Measurements from ENCODE around the gene ADGRL1. TPM values are rescaled to one million over a fixed set of nuclear protein-coding genes. Genes with fewer than 3 reads are reported as not detected.
"Not testable (repeated sequence)": the region's sequence is repeated elsewhere in the genome, so short reads cannot be mapped to it uniquely, and the experiment has no call there.

The ADGRL1 gene
- polyA plus RNA-seq: 0.11 TPM

- H3K9me3 Mint-ChIP-seq, H3K36me3 Mint-ChIP-seq, H3K4me1 Mint-ChIP-seq: not testable (repeated sequence)
- Mint-ChIP-seq H3K27ac (peak within 1 kb of the TSS; percentile 73 to 94 (median 78)), H3K4me3 (peak within 1 kb of the TSS; percentile 84 to 98 (median 90)), H3K27me3 (peaks cover 50% of the 10 kb centered on the region)
These were observed at the start of gene ADGRL1 for GRCh38 chr19:14205452-14206287. Gene ADGRL1, minus strand, starts transcription at chr19:14206169. Its CDS starts 22,567 bp downstream, at chr19:14183602.

- H3K9me3 Mint-ChIP-seq, H3K27me3 Mint-ChIP-seq, H3K27ac Mint-ChIP-seq, H3K36me3 Mint-ChIP-seq, H3K4me1 Mint-ChIP-seq, H3K4me3 Mint-ChIP-seq: not testable (repeated sequence)
These were observed 49.3 kb upstream of the ADGRL1 start for GRCh38 chr19:14255316-14255715.

- not testable (repeated sequence) for H3K36me3 Mint-ChIP-seq, H3K4me1 Mint-ChIP-seq, H3K4me3 Mint-ChIP-seq, H3K27me3 Mint-ChIP-seq, H3K9me3 Mint-ChIP-seq, H3K27ac Mint-ChIP-seq
These were observed 48.0 kb upstream of the ADGRL1 start for GRCh38 chr19:14253822-14254599.

GRCh38 chr19:14252136-14252535, 46.2 kb upstream of the ADGRL1 start:
- H3K27ac Mint-ChIP-seq, H3K4me3 Mint-ChIP-seq, H3K36me3 Mint-ChIP-seq, H3K9me3 Mint-ChIP-seq, H3K4me1 Mint-ChIP-seq, H3K27me3 Mint-ChIP-seq: not testable (repeated sequence)

GRCh38 chr19:14250870-14251269, 44.9 kb upstream of the ADGRL1 start:
- Mint-ChIP-seq H3K27me3 (peaks cover 6% of the 10 kb centered on the region), H3K27ac (no peak overlapping the region), H3K4me3 (peak overlapping the region in 3 of 4 donors; percentile 0 to 84 (median 47)), H3K9me3 (no peaks in the 10 kb centered on the region), H3K36me3 (no peaks in the 10 kb centered on the region), H3K4me1 (peaks cover 0 to 4% (median 0%) of the 10 kb centered on the region in 3 donors)

GRCh38 chr19:14250315-14250714, 44.3 kb upstream of the ADGRL1 start:
- peak overlapping the region in 3 of 4 donors; percentile 0 to 84 (median 47) for H3K4me3 Mint-ChIP-seq
- H3K4me1 Mint-ChIP-seq, H3K9me3 Mint-ChIP-seq, H3K27ac Mint-ChIP-seq, H3K27me3 Mint-ChIP-seq, H3K36me3 Mint-ChIP-seq: not testable (repeated sequence)

- Mint-ChIP-seq H3K27ac (peak overlapping the region in 1 of 3 donors; percentile 85), H3K4me3 (peak overlapping the region; percentile 58 to 92 (median 86))
- not testable (repeated sequence) for H3K4me1 Mint-ChIP-seq, H3K36me3 Mint-ChIP-seq, H3K27me3 Mint-ChIP-seq, H3K9me3 Mint-ChIP-seq
These were observed 43.9 kb upstream of the ADGRL1 start for GRCh38 chr19:14249891-14250290.

GRCh38 chr19:14249012-14249754, 43.2 kb upstream of the ADGRL1 start:
- peak overlapping the region in 1 of 3 donors; percentile 85 for H3K27ac Mint-ChIP-seq
- H3K27me3 Mint-ChIP-seq, H3K36me3 Mint-ChIP-seq, H3K4me1 Mint-ChIP-seq, H3K9me3 Mint-ChIP-seq: not testable (repeated sequence)
- peak overlapping the region; percentile 58 to 92 (median 86) for H3K4me3 Mint-ChIP-seq

- H3K4me3 Mint-ChIP-seq: peak overlapping the region; percentile 58 to 92 (median 68)
- H3K9me3 Mint-ChIP-seq: no peaks in the 10 kb centered on the region
- H3K4me1 Mint-ChIP-seq: peaks cover 0 to 3% (median 0%) of the 10 kb centered on the region in 3 donors
- no peak overlapping the region for H3K27ac Mint-ChIP-seq
- no peaks in the 10 kb centered on the region for H3K36me3 Mint-ChIP-seq
- H3K27me3 Mint-ChIP-seq: peaks cover 3% of the 10 kb centered on the region
These were observed 42.6 kb upstream of the ADGRL1 start for GRCh38 chr19:14248578-14249011.

GRCh38 chr19:14247548-14248471, 41.8 kb upstream of the ADGRL1 start:
- peak overlapping the region; percentile 43 to 92 (median 79) for H3K4me3 Mint-ChIP-seq
- not testable (repeated sequence) for H3K9me3 Mint-ChIP-seq, H3K27me3 Mint-ChIP-seq, H3K4me1 Mint-ChIP-seq, H3K36me3 Mint-ChIP-seq, H3K27ac Mint-ChIP-seq

GRCh38 chr19:14247205-14247547, 41.2 kb upstream of the ADGRL1 start:
- H3K27me3 Mint-ChIP-seq, H3K27ac Mint-ChIP-seq, H3K4me1 Mint-ChIP-seq, H3K36me3 Mint-ChIP-seq, H3K9me3 Mint-ChIP-seq: not testable (repeated sequence)
- peak overlapping the region in 3 of 4 donors; percentile 43 to 83 (median 58) for H3K4me3 Mint-ChIP-seq

- H3K27ac Mint-ChIP-seq, H3K4me1 Mint-ChIP-seq, H3K36me3 Mint-ChIP-seq, H3K4me3 Mint-ChIP-seq, H3K9me3 Mint-ChIP-seq, H3K27me3 Mint-ChIP-seq: not testable (repeated sequence)
These were observed 38.4 kb upstream of the ADGRL1 start for GRCh38 chr19:14244393-14244792.

- not testable (repeated sequence) for H3K27ac Mint-ChIP-seq, H3K9me3 Mint-ChIP-seq, H3K36me3 Mint-ChIP-seq, H3K27me3 Mint-ChIP-seq, H3K4me1 Mint-ChIP-seq, H3K4me3 Mint-ChIP-seq
These were observed 37.7 kb upstream of the ADGRL1 start for GRCh38 chr19:14243718-14244117.
